Embryonic facial prominence (tissue), 1 donor: ENCODE measurements around the gene SLC35F1.

Experiments
- DNase-seq: peaks from one replicate; pipeline ENCODE4 v3.0.0-alpha.2; 2016; ENCODE audit errors: extremely low spot score

Gene SLC35F1

GRCh38 chr6:118313762-118314161, 406.7 kb downstream of the SLC35F1 start:
- no peak for DNase-seq

GRCh38 chr6:118316796-118317384, 409.8 kb downstream of the SLC35F1 start:
- DNase-seq, result no peak

- DNase-seq, result peak; percentile 37
Measured at GRCh38 chr6:118317581-118318563, 410.8 kb downstream of the SLC35F1 start.

- DNase-seq, result no peak
Measured at GRCh38 chr6:118318648-118319047, 411.6 kb downstream of the SLC35F1 start.

- DNase-seq, result no peak
Measured at GRCh38 chr6:118319416-118319815, 412.4 kb downstream of the SLC35F1 start.

GRCh38 chr6:118319894-118320649, 413.0 kb downstream of the SLC35F1 start:
- DNase-seq, result no peak

- no peak for DNase-seq
Measured at GRCh38 chr6:118320652-118321051, 413.6 kb downstream of the SLC35F1 start.

GRCh38 chr6:118324116-118324515, 417.1 kb downstream of the SLC35F1 start:
- no peak for DNase-seq

GRCh38 chr6:118325220-118325860, 418.3 kb downstream of the SLC35F1 start:
- no peak for DNase-seq

GRCh38 chr6:118326712-118327111, 419.6 kb downstream of the SLC35F1 start:
- no peak for DNase-seq

- no peak for DNase-seq
Measured at GRCh38 chr6:118327237-118327636, 420.2 kb downstream of the SLC35F1 start.

- DNase-seq, result no peak
Measured at GRCh38 chr6:118333772-118334171, 426.7 kb downstream of the SLC35F1 start.

GRCh38 chr6:118334634-118335033, 427.6 kb downstream of the SLC35F1 start:
- DNase-seq, result no peak

- no peak for DNase-seq
Measured at GRCh38 chr6:118335325-118335816, 428.3 kb downstream of the SLC35F1 start.

GRCh38 chr6:118344014-118344670, 437.1 kb downstream of the SLC35F1 start:
- DNase-seq, result no peak

GRCh38 chr6:118350881-118351430, 443.9 kb downstream of the SLC35F1 start:
- DNase-seq, result no peak

- no peak for DNase-seq
Measured at GRCh38 chr6:118353564-118353963, 446.5 kb downstream of the SLC35F1 start.

- no peak for DNase-seq
Measured at GRCh38 chr6:118354641-118355040, 447.6 kb downstream of the SLC35F1 start.

- DNase-seq, result no peak
Measured at GRCh38 chr6:118356054-118356453, 449.0 kb downstream of the SLC35F1 start.

GRCh38 chr6:118356686-118357085, 449.6 kb downstream of the SLC35F1 start:
- no peak for DNase-seq
